Nephron progenitor cell (in vitro differentiated cells): ENCODE data around the gene DPY19L3.

Source experiments
- DNase-seq: peaks from one replicate; pipeline ENCODE4 v3.0.0; 2021
- H3K27ac Mint-ChIP-seq: 2 replicates; pipeline ENCODE4 v1.8.0; 2021; ENCODE audit warnings: mild to moderate bottlenecking, moderate library complexity, mixed read lengths
- H3K27me3 Mint-ChIP-seq: 2 replicates; pipeline ENCODE4 v1.8.0; 2021; ENCODE audit warnings: mild to moderate bottlenecking, low read depth, mixed read lengths; ENCODE audit not compliant: poor library complexity
- H3K36me3 Mint-ChIP-seq: 2 replicates; pipeline ENCODE4 v1.8.0; 2021; ENCODE audit warnings: low read depth, mixed read lengths
- H3K4me1 Mint-ChIP-seq: 2 replicates; pipeline ENCODE4 v1.8.0; 2021; ENCODE audit warnings: mixed read lengths
- H3K4me3 Mint-ChIP-seq: 2 replicates; pipeline ENCODE4 v1.8.0; 2021; ENCODE audit warnings: mild to moderate bottlenecking, moderate library complexity, mixed read lengths
- H3K9me3 Mint-ChIP-seq: 2 replicates; pipeline ENCODE4 v1.8.0; 2021; ENCODE audit warnings: mild to moderate bottlenecking, moderate library complexity, mixed read lengths
- CTCF ChIP-seq: fragments of 200-600 bp; sonication (generic); IDR thresholded peaks from 2 replicates; pipeline ENCODE4 v1.5.0; 2021; ENCODE audit warnings: antibody characterized with exemption

The DPY19L3 gene

GRCh38 chr19:32362318-32362691 is 43.3 kb upstream of the DPY19L3 start:
- Mint-ChIP-seq H3K36me3 (peaks cover 55% of the 10 kb centered on the region), H3K27me3 (no peaks in the 10 kb centered on the region), H3K27ac (no peak overlapping the region), H3K4me1 (no peaks in the 10 kb centered on the region), H3K9me3 (no peaks in the 10 kb centered on the region), H3K4me3 (no peak overlapping the region)
- no peak for DNase-seq
- TF ChIP-seq CTCF, result no peak

GRCh38 chr19:32363175-32363574 is 42.4 kb upstream of the DPY19L3 start:
- no peak for TF ChIP-seq CTCF
- H3K4me3 Mint-ChIP-seq, result no peak overlapping the region
- DNase-seq, result no peak
- H3K27ac Mint-ChIP-seq, result no peak overlapping the region
- H3K4me1 Mint-ChIP-seq, result no peaks in the 10 kb centered on the region
- no peaks in the 10 kb centered on the region for H3K27me3 Mint-ChIP-seq
- H3K9me3 Mint-ChIP-seq, result no peaks in the 10 kb centered on the region
- H3K36me3 Mint-ChIP-seq, result peaks cover 61% of the 10 kb centered on the region

GRCh38 chr19:32363632-32364031 is 41.9 kb upstream of the DPY19L3 start:
- DNase-seq, result no peak
- Mint-ChIP-seq H3K36me3 (peaks cover 65% of the 10 kb centered on the region), H3K27me3 (no peaks in the 10 kb centered on the region), H3K4me3 (no peak overlapping the region), H3K9me3 (no peaks in the 10 kb centered on the region), H3K4me1 (no peaks in the 10 kb centered on the region), H3K27ac (peak overlapping the region; percentile 74)
- no peak for TF ChIP-seq CTCF

GRCh38 chr19:32364040-32364439 is 41.5 kb upstream of the DPY19L3 start:
- H3K4me1 Mint-ChIP-seq, result no peaks in the 10 kb centered on the region
- DNase-seq, result no peak
- H3K4me3 Mint-ChIP-seq, result no peak overlapping the region
- H3K36me3 Mint-ChIP-seq, result peaks cover 67% of the 10 kb centered on the region
- H3K27me3 Mint-ChIP-seq, result no peaks in the 10 kb centered on the region
- no peaks in the 10 kb centered on the region for H3K9me3 Mint-ChIP-seq
- H3K27ac Mint-ChIP-seq, result peak overlapping the region; percentile 74
- no peak for TF ChIP-seq CTCF

- no peaks in the 10 kb centered on the region for H3K4me1 Mint-ChIP-seq
- H3K27me3 Mint-ChIP-seq, result no peaks in the 10 kb centered on the region
- TF ChIP-seq CTCF, result no peak
- H3K27ac Mint-ChIP-seq, result peak overlapping the region; percentile 7
- H3K4me3 Mint-ChIP-seq, result no peak overlapping the region
- H3K36me3 Mint-ChIP-seq, result peaks cover 80% of the 10 kb centered on the region
- H3K9me3 Mint-ChIP-seq, result peaks cover 3% of the 10 kb centered on the region
- no peak for DNase-seq
These were observed 38.5 kb upstream of the DPY19L3 start for GRCh38 chr19:32367063-32367462.

- Mint-ChIP-seq H3K27ac (no peak overlapping the region), H3K4me3 (no peak overlapping the region), H3K9me3 (peaks cover 9% of the 10 kb centered on the region), H3K4me1 (no peaks in the 10 kb centered on the region), H3K36me3 (peaks cover 89% of the 10 kb centered on the region), H3K27me3 (no peaks in the 10 kb centered on the region)
- DNase-seq, result no peak
- TF ChIP-seq CTCF, result no peak
These were observed 37.5 kb upstream of the DPY19L3 start for GRCh38 chr19:32367948-32368536.
